Measurements from ENCODE around the gene ECT2.
"Not testable (repeated sequence)": the region's sequence is repeated elsewhere in the genome, so short reads cannot be mapped to it uniquely, and the experiment has no call there.

ECT2 gene

DNA sequence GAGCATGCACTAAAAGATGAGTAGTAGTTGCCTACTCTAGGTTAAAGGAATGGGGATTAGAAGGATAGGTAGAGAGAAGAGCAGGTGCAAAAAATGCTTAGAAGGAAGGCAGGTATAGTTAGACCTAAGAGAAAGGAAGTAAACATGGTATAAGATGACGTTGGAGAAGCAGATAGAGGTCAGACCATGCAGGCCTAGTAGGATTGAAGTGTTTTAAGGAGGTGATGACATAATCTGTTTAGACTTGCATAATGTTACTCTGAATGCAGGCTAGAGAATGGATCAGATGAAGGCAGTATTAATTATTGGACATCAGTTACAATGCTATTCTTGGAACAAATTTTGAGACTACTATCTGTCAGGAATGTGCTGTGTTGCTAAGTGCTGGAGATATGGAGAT, 11.1 kb upstream of the ECT2 start:
- DNase-seq (ENCODE audit: low read depth), result no peak

DNA sequence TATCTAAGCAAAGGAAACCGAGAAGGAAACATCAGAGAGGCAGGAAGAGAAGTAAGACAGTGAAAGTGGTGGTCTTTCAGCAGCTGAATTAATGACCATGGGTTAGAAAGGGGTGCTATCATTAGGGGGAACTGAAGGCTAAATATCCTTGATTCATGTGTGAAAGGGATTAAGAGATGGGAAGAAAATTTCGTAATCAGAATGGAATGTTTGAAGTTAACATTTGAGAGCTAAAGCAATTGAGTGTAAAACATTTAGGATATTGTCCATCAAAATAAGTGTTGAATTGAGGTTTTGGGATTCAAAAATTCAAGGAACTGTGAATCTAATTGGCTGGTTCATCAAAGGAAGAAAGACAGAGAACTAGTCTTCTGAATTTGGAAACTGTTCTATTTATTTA, 4.1 kb upstream of the ECT2 start:
- no peak for DNase-seq (ENCODE audit: low read depth)

DNA sequence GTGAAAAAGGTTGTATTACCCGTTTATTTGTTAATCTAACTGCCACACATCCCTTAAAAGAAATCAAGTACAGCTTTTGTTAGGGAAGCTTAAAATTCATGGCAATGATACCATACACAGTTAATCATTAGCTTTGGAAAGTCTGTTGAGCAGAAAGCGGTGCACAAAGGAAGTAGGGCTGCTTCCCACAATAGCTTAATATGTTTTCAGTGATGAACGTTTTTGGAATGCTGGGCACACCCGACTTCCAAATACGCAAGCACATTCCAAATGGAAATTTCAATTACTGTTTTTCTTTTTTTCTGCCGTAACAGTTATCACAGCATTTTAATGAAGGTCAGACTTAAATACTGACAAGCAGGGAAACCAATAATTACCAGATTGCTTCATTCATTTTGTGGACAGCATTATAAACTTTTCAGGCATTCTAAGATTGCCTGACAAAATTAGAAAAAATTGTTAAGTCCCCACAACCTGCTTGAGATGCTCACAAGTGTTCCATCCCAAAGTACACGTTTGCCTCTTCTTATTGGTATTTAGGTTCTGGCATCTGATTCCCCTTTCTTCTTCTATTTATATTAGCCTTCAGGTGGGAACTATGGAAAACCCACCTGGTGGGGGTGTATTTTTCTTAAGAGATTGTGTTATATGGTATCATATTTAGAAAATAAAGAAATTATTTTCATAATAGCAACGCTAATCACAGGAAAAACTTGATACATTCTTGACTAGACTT, 1.1 kb upstream of the ECT2 start:
- peak; percentile 87 for DNase-seq (ENCODE audit: low read depth)

DNA sequence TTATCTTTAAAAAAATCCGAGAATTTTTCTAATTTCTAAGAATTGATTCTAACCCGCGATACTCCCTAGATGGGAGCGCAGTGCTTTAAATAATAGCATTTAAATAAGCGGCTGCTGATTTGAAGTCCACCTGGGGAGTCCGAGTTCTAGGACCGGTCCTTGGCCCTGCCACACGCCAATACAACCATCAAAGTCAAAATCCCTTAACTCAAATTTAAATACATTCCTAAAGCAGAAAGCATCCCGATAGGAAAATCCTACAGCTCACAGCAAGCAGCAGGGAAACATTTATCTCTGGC, 508 bp upstream of the ECT2 start:
- no peak for DNase-seq (ENCODE audit: low read depth)

DNA sequence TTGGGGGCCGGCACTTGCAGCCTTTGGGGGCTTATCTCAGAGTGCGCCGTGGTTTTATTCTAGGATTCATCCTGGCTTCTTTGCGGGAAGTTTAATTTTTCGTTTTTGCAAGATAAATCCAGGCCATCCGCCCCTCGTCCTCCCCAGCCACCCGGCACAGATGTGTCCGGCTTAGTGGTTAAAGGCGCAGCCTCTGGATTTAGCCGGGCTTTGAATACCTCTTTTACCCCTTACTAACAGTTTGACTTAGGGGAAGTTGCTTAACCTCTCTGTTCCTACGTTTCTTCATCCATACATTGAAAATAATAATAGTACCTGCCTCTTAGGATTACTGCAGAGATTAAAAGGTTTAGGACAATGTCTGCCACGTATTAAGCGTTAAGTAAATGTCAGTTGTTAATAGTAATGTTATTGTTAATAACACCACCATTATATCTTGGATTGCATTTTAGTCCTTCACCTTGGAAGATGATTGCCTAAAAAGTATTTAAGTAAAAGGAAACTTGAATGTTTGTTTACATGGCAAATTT, 714 bp downstream of the ECT2 start:
- no peak for DNase-seq (ENCODE audit: low read depth)

DNA sequence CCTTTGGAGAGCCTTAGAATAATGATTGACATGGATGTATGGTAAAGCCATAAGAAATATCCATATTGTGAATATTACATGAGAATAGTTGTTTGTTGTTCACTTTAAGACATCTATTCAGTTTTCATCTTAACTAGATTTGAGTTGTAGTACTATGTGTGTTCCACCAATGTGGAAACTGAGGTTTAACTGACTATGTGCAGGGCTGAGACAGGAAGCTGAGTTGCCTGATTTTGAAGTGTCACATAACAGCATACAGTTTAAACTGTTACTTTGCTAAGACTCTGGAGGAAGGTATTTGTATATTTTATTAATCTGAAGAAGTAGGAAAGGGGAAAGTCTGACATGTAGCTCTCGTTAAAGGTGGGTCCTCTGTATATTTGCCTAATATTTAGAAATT, 2.1 kb downstream of the ECT2 start:
- DNase-seq (ENCODE audit: low read depth), result no peak

DNA sequence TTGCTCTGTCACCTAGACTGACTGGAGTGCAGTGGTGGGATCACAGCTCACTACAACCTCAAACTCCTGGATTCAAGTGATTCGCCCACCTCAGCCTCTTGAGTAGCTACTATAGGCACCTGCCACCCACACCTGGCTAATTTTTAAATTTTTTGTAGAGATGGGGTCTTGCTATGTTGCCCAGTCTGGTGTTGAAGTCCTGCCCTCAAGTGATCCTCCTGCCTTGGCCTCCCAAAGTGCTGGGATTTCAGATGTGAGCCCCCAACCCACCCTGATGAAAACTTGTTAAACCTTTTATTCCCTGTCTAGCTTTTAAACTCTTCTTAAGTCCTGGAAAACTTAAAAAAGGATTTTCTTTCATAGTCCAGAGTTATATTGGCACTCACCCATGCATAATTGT, 2.6 kb downstream of the ECT2 start:
- DNase-seq (ENCODE audit: low read depth), result no peak

DNA sequence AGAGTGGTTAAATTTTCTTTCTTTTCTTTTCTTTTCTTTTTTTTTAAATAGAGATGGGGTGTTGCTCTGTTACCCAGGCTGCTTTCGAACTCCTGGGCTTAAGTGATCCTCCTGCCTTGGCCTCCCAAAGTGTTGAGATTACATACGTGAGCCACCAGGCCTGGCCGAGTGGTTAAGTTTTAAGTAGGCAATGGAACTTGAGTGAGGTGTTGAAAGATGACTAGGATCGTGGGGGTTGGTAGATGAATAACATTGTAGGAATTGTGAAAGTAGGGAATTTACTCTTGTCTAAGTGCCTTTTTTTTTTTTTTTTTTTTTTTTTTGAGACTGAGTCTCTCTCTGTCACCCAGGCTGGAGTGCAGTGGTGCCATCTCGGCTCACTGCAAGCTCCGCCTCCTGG, 9.9 kb downstream of the ECT2 start:
- not testable (repeated sequence) for DNase-seq (ENCODE audit: low read depth)

DNA sequence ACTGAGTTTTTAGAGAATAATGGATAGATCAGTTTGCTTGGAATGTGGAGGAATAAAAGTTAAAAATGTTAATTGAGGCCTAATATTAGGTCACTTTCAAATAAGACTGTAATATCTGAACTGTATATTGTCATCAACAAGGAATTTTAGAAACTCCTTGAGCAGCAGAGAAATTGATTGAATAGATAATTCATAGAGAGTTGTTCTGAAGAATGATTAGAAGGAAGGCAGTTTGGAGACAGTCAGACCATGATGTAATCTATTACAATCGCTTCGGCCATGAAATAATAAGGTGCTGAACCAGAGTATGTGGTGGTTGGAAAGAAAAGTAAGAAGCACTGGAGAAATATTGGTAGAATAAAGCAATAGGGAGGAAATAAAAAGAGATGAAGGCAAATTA, 15.7 kb downstream of the ECT2 start:
- DNase-seq (ENCODE audit: low read depth), result no peak

DNA sequence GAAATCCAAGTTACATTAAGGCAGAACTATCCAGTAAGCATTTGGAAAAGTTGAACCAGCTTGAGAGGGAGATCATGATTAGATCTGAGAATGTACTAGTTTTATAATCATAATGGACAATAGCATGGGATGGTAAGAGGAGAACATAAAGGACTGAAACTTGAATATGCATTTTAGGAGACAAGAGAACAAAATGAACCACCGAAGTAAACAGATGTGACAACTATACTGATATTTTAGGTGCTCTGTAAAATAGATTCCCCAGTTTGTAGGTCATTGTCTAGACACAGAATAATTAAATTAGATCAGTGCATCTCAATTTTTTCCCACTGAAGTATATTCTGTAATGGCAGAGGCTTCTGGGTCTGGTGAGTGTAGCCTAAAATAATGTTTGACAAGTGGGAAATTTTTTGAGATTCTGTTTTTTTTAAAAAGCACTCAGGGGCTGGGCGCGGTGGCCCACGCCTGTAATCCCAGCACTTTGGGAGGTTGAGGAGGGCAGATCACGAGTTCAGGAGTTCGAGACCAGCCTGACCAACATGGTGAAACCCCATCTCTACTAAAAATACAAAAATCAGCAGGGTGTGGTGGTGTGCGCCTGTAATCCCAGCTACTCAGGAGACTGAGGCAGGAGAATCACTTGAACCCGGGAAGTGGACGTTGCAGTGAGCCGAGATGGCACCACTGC, 16.3 kb downstream of the ECT2 start:
- no peak for DNase-seq (ENCODE audit: low read depth)

DNA sequence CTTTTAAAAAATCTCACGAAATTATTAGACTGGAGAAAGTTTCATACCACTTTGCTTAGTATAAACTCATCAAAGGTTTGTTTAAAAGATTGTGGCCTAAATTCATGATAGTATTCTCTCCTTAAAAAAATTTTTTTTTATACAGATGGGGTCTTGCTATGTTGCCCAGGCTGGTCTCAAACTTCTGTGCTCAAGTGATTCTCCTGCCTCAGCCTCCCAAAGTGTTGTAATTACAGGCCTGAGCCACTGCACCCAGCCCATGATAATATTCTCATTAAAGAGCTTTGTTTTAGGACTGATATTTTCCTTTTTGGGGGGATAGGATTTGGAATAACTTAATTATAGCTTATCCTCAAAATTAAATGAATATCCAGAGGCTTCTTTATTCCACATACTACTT, 19.9 kb downstream of the ECT2 start:
- DNase-seq (ENCODE audit: low read depth), result no peak

DNA sequence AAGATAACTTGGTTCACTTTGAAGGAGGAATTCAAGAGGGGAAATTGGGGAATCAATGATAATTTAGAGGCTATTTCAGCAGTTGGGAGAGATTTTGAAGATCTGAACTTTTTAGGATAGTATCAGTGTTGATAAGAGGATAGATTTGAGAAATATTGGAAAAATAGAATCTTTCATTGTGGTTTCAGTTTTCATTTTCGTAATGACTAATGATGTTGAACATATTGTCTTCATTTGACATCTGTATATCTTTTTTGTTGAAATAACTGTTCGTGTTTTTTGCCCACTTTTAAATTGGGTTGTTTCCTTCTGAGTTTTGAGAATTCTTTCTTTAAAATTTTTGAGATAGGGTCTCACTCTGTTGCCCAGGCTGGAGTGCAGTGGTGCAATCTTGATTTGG, 21.1 kb downstream of the ECT2 start:
- DNase-seq (ENCODE audit: low read depth), result no peak

DNA sequence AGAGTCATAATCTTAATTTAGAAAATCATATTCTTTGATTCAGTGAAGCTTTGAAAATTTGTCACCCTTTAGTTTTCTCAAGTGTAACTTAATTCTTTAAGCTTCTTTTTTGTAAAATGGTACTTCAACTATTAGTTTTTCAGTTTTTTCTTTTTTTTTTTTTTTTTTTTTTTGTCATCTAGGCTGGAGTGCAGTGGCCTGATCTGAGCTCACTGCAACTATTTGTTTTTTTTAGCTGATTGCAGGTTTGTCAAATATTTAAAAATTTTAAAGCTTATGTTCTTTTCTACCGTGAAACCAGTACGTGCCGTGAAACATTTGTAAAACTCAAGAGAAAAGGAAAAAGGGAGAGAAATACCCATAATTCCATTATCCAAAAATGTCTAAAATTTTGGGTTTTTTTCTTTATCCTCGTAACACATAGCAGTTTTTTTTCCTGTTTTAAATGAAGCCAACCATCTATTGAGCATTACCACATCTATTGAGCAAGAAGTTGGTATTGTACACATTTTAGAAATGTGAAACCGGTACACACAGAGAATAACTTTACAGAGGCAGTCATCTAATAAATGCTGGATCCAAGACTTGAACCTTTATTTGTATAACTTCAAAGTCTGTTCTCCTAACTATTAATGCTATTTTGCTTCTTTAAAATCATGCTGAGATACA, 25.7 kb downstream of the ECT2 start:
- DNase-seq (ENCODE audit: low read depth), result no peak

DNA sequence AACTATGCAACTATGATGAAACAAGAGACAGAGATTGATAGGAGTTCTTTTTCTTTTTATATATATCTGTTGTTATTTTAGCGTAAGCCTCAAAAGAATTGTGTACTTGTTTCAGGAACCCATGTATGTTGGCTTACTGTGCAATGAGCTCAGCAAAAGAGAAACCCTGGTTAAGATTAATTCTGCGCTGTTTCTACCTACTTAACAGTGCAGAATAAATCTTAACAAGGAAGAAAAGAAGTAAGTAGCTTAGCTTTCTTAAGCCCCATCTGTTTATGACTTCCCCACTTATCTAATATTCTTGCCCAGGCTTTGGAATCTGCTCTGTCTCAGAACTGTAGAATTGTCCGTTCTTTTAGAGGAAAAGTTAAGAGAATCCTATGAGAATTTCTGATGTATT, 27.4 kb downstream of the ECT2 start:
- no peak for DNase-seq (ENCODE audit: low read depth)

DNA sequence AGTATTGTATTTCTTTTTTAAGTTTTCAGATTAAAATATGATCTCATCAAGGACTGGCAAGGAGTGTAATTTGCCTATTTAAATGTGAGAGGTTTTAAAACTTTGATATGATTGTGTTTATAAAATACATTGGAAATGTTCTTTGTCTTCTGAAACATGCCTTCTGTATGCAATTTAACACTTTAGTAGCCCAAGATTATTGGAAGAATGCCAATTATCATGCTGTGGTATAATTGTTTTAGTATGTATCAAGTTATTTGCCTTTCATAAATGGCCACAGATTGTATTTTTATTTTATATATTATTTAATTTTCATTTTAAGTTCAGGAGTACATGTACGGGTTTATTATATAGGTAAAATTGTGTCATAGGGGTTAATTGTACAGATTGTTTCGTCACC, 31.7 kb downstream of the ECT2 start:
- DNase-seq (ENCODE audit: low read depth), result no peak

DNA sequence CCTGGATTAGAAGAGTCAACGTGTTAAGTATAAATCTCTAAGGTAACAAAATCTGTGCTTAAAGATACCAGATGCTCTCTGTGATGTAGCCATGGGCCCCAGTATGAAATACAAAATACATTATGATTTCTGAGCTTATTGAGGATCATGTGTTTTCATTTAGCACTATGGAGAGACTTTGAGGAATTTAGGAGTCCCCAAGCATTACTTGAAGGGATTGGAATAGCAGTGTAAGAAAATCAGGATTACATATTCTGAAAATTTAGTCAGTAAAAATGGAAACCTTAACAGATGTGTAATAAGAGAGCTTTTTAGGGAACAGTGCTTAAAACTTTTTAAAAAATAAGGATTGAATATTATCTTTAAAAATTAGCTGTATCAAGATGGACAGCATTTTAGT, 35.5 kb downstream of the ECT2 start:
- DNase-seq (ENCODE audit: low read depth), result no peak

DNA sequence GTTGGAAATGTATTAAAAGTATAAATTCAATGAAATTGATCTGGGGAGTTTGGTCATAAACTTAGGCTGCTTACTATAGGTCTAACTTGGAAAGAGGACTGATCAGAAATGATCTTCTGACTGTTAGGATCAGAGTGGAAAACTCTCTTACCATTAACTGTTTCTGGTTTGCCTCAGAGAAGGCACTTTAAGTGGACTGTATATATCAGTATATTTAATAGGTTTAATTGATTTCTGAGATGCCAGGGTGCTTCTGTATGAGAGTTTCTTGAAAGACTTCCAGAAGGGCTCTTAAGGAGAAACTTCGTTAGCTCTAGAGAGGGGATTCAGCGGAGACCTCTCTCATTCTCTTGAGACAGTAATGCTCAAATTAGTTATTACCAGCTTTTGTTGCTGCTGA, 36.5 kb downstream of the ECT2 start:
- no peak for DNase-seq (ENCODE audit: low read depth)

DNA sequence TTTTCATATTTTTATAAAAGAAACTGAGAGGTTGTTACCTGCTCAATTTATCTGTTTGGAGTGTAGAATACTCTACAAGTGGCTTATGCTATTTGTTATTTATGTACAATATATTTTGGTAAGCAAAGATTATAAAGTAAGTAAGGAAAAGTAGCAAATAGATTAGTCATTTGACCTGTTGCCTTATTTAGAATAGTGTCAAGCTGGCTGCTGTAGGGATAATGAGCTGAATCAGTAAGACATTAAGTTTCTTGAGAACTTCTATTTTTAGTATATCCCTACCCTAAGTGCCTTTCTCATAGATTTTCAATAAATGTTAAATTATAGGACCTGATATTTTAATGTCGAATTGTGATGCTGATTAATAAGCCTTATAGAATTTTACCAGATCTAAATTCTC, 37.2 kb downstream of the ECT2 start:
- no peak for DNase-seq (ENCODE audit: low read depth)

DNA sequence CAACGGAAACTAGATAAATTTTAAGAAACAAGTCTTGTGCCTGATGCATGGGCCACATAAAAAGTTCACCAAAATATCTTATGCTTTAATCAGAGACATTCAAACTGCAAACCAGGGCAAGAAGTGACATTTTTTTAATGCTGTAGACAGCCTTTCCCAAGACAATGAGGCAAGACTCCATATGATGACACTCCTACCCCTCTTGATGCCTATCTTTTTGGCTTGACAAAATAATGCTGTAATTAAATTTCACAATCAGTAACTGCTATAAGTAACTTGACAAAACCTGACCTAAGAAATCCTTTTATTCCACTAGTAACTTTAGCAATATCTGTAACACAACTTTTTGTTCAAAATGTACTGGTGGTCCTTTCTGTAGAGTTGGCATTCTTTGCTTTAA, 48.7 kb downstream of the ECT2 start:
- no peak for DNase-seq (ENCODE audit: low read depth)

DNA sequence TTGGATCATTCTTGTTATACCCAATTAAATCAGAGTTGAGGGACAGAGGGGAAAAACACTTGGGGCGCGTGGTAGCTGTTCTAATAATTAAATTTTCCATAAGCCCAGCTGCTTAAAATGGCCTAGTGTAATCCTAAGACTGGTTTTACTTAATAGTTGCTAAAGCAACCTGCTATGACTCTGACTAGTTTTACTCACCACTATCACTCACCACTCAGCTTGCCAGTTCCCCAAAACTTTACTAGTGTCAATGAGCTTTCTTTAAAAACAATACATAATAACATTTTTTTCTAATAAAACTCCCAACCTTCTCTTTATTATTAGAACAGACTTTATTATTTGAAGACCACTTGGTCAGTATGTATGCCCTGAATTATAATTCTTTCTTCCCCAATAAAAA, 49.6 kb downstream of the ECT2 start:
- no peak for DNase-seq (ENCODE audit: low read depth)

DNA sequence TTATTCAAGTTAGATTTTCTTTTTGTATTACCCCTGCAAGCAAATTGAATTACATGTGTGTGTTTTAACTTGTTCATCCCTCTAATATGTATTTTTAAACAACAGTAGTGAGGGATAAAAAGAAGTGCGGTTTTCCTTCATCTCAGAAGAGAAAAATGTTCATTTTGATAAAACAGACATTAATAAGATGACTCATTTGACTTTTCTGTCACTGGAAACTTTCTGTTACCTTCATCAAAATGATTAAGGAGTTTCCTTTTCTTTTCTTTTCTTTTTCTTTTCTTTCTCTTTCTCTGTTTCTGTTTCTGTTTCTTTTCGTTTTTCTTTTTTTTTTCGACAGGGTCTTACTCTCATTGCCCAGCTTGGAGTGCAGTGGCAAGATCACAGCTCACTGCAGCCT, 53.0 kb downstream of the ECT2 start:
- no peak for DNase-seq (ENCODE audit: low read depth)

DNA sequence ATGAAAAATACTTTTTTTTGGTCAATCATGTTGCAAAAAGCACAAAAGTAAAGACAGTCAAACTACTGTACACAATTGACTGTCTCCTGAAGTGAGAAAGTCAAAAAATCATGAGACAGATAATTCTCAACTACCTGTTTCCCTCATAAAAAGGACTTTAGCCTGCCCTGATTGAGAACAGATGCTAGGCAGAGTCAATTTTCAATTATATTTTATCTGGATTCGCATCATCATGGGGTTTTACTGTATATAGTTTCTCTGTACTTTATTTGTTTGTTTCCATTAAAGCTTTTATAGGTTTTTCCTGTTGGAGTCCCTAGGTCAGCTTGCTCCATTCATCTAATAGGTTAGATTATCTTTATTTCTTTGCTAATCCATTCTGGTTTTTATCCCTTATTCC, 53.8 kb downstream of the ECT2 start:
- DNase-seq (ENCODE audit: low read depth), result no peak

DNA sequence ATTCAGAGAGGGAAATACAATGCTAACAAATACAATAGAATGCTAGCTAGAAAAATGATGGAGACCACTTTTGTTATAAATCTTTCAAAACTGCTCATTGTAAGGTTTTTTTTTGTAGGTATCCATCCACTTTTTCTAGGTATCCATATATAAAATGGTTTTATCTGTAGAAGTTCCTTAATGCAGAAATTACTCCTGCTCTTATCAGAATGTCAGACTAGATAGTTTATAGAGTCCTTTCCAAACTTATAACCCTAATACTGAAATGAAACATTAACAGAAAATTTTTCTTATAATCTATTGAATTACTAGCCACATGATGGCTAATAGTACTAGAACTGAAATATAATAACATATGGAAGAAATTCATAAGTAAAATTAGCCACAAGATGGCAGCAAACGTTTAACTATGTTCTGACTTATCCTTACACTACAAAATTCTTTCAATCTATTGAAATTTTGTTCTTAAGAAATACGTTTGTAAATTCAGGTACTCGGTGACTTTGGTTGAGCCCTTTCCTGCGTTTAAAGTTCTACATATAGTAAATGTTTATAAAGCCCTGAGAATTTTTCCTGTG, 58.5 kb downstream of the ECT2 start:
- peak; percentile 29 for DNase-seq (ENCODE audit: low read depth)
